A549 treated with Mapracorat at 1 μM for 4 hours (cell line): ENCODE measurements around the gene GMFB. TPM values are rescaled to one million over a fixed set of nuclear protein-coding genes. Genes with fewer than 3 reads are reported as not detected.

Experiments used
- total RNA-seq: library from RNA; stranded (reverse); fragments of 200-300 nt; extraction: Qiagen RNA extraction; gene quantifications from 5 replicates; pipeline ENCODE4 v1.2.3, GENCODE V29; 2022

The GMFB gene
- 33.4 to 74.3 TPM (median 41.7 TPM) in 5 replicates for total RNA-seq

DNA sequence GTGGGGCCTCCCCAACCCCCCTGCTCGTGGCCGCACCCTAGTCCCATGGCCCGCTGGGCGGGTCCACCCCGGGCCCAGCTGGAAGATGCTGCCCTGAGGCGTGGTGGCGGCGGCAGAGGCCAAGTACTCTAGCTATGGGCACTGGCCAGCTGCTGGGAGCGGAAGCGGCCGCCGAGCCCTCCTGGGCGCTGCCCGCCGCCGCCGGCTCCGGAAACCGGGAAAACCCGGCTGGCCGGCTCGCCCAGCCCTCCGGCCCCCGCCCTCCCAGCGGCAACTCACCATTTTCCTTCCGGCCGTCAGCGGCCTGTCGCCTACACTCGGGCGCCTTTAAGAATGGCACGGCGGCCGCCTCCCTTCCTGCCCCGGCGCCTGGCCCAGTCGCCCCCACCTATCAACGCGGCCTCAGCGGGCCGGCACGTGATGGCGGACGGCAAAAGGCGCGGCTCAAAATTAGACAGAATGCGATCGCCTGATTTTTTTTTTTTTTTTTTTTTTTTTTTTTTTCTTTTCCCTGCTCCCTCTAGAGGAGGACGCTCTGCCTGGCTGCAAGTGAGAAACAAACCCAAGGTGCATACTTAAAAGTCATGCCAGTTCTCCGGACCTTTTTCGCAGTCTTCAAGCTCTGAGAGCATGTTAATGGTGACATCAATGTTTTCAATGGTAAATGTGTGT lies at the start of gene GMFB:
Gene GMFB (minus strand): TSS at position 335 of the 672 bp plus-strand sequence. CDS start 53 bp downstream, at position 282.

GRCh38 chr14:54509546-54510501 lies 21.0 kb upstream of the GMFB start, which contains the start of gene CGRRF1:
CGRRF1 (plus strand) TSS chr14:54509906; CDS start chr14:54509960, 54 bp downstream.

DNA sequence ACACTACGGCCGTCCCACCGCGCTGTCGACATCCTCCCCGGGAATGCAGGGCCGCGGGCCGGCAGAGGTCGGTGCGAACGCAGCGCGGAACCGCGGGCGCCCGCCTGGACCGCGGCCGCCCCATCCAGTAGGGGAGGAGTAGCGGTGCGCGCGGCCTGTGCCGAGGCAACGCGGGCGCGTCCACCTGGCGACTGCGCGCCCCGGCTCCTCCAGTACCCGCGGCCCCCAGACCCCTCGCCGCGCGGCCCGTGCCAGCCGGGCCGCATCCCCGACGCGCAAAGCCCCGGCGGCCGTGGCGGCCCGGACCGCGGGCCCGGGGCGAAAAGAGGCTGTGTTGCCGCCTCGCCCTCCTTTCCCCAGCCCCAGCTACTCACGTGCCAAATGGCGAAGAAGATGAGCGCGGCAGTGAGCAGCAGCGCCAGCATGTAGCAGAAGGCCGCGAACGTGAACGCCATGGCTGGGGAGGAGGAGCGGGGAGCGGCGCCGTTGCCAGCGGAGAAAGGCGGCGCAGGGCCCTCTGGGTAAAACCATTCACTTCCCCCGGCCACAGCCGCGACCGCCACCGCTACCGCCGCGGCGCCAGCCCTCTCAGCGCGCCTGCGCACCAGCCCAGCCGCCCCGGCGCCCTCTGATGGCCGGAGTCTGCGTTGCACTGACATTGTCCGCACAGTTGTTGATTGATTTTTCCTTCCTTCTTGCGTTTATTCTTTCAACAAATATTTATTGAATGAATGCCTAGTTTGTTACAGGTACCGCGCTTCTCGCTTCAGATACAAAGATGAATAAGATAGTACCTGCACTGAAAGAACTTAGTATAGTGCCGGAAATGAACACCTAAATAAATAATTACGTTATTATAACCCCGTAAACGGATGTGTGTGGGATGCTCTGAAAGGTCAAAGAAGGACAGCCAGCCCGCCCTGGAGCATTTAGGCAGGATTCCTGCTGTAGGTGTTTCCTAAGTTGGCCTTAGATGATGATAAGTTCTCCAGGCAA lies 47.6 kb downstream of the GMFB start, which contains the start of gene CNIH1:
Gene CNIH1 (minus strand): TSS at position 502 of the 996 bp plus-strand sequence. CDS start 47 bp downstream, at position 455.

Other genes with a start within 250 kb of the GMFB start
- gene CDKN3, start 92.0 kb downstream of the GMFB start, total RNA-seq, result 68.7 to 81.6 TPM (median 78.7 TPM) in 5 replicates
- gene CNIH1, start 47.6 kb downstream of the GMFB start, total RNA-seq, result 241 to 341 TPM (median 254 TPM) in 5 replicates
- gene CGRRF1, start 20.9 kb upstream of the GMFB start, total RNA-seq, result 17.7 to 20.1 TPM (median 18.6 TPM) in 5 replicates
- gene SAMD4A, start 78.1 kb upstream of the GMFB start, total RNA-seq, result 10.5 to 13.3 TPM (median 11.0 TPM) in 5 replicates